ENCODE results near the gene CAB39. TPM values are rescaled to one million over a fixed set of nuclear protein-coding genes. Genes with fewer than 3 reads are reported as not detected.

The CAB39 gene
- total RNA-seq, 1 donor from 2014 or later = 78.7 TPM

GRCh38 chr2:230666885-230667712 lies 45.5 kb upstream of the CAB39 start:
- peak overlapping the region; percentile 70 for H3K27ac ChIP-seq
- ATAC-seq = peak; percentile 70 to 78

GRCh38 chr2:230668184-230668938 lies 44.3 kb upstream of the CAB39 start:
- Histone ChIP-seq H3K4me3 (no peak overlapping the region), H3K9me3 (no peaks in the 10 kb centered on the region), H3K27me3 (ENCODE audit: low read depth) (no peaks in the 10 kb centered on the region), H3K36me3 (no peaks in the 10 kb centered on the region), H3K27ac (peak overlapping the region; percentile 70), H3K4me1 (peaks cover 44% of the 10 kb centered on the region)
- DNase-seq (peak; percentile 55), ATAC-seq (peak; percentile 58 to 74)
- TF ChIP-seq, protein P1, sequence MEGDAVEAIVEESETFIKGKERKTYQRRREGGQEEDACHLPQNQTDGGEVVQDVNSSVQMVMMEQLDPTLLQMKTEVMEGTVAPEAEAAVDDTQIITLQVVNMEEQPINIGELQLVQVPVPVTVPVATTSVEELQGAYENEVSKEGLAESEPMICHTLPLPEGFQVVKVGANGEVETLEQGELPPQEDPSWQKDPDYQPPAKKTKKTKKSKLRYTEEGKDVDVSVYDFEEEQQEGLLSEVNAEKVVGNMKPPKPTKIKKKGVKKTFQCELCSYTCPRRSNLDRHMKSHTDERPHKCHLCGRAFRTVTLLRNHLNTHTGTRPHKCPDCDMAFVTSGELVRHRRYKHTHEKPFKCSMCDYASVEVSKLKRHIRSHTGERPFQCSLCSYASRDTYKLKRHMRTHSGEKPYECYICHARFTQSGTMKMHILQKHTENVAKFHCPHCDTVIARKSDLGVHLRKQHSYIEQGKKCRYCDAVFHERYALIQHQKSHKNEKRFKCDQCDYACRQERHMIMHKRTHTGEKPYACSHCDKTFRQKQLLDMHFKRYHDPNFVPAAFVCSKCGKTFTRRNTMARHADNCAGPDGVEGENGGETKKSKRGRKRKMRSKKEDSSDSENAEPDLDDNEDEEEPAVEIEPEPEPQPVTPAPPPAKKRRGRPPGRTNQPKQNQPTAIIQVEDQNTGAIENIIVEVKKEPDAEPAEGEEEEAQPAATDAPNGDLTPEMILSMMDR (IDR thresholded peaks at IDR 0.05) = no peak
- intact Hi-C loops (cut with DNase I) = no loop called here

More at GRCh38 chr2:230666885-230667712, 45.5 kb upstream of the CAB39 start:
- intact Hi-C loops (cut with DNase I) = no loop called here
- Histone ChIP-seq H3K36me3 (no peaks in the 10 kb centered on the region), H3K4me3 (no peak overlapping the region), H3K27me3 (ENCODE audit: low read depth) (no peaks in the 10 kb centered on the region), H3K4me1 (peaks cover 55% of the 10 kb centered on the region), H3K9me3 (no peaks in the 10 kb centered on the region)
- TF ChIP-seq, protein P1 (IDR thresholded peaks at IDR 0.05) = no peak
- DNase-seq = no peak

DNA sequence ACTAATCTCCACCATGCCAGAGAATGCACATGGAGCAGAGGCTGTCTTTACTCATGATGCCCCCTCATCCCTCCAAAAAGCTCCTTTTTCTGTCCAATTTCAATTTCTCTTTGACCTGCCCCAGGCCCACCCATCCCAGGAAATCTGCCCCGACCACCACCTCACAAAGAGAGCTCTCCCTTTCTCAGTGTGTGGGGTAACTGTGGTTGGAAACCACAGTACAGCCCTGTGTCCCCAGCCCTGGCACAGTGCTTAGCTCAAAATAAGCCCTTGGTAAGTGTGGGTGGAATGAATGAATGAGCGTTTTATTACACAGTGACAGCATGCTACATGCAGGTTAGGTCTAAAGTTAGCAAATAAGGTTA lies 43.7 kb upstream of the CAB39 start:
- Histone ChIP-seq H3K9me3 (no peaks in the 10 kb centered on the region), H3K27ac (peak overlapping the region; percentile 70), H3K27me3 (ENCODE audit: low read depth) (no peaks in the 10 kb centered on the region), H3K36me3 (no peaks in the 10 kb centered on the region), H3K4me1 (peaks cover 41% of the 10 kb centered on the region), H3K4me3 (no peak overlapping the region)
- TF ChIP-seq, protein P1 (IDR thresholded peaks at IDR 0.05) = no peak
- intact Hi-C loops (cut with DNase I) = no loop called here
- DNase-seq (no peak), ATAC-seq (no peak)

GRCh38 chr2:230669386-230669950 lies 43.2 kb upstream of the CAB39 start:
- H3K27me3 ChIP-seq (ENCODE audit: low read depth) = no peaks in the 10 kb centered on the region
- H3K27ac ChIP-seq = peak overlapping the region; percentile 70
- no peaks in the 10 kb centered on the region for H3K9me3 ChIP-seq
- DNase-seq (no peak), ATAC-seq (no peak)
- peaks cover 36% of the 10 kb centered on the region for H3K4me1 ChIP-seq
- H3K4me3 ChIP-seq = no peak overlapping the region
- intact Hi-C loops (cut with DNase I) = no loop called here
- TF ChIP-seq, protein P1 (IDR thresholded peaks at IDR 0.05) = no peak
- H3K36me3 ChIP-seq = no peaks in the 10 kb centered on the region

GRCh38 chr2:230671117-230671516 lies 41.5 kb upstream of the CAB39 start:
- no peak overlapping the region for H3K4me3 ChIP-seq

More at GRCh38 chr2:230671117-230671516, 41.5 kb upstream of the CAB39 start:
- intact Hi-C loops (cut with DNase I) = no loop called here
- Histone ChIP-seq H3K27ac (no peak overlapping the region), H3K4me1 (peaks cover 25% of the 10 kb centered on the region), H3K36me3 (no peaks in the 10 kb centered on the region), H3K9me3 (no peaks in the 10 kb centered on the region), H3K27me3 (ENCODE audit: low read depth) (no peaks in the 10 kb centered on the region)
- DNase-seq = no peak
- no peak for ATAC-seq
- TF ChIP-seq, protein P1 (IDR thresholded peaks at IDR 0.05) = no peak
